Panc1 (cell line): Measurements from ENCODE around the gene IQCN. TPM values are rescaled to one million over a fixed set of nuclear protein-coding genes. Genes with fewer than 3 reads are reported as not detected.

Experiments used
- ATAC-seq: fragments of 200-7000 bp; cut with Tn5 transposase; 2 replicates; pipeline ENCODE4 v1.9.1; 2020; ENCODE audit warnings: mild to moderate bottlenecking, moderate library complexity
- BruUV-seq: library from RNA; stranded (reverse); fragments of 400-500 nt; replicated peaks from 2 replicates; lab custom pipeline; 2021; lab: Mats Ljungman, UMichigan
- CTCF ChIA-PET: fragments of 300-600 bp; sonication (Branson Sonifier 250); formaldehyde crosslinking; loops from one replicate; lab custom pipeline; 2022; ENCODE audit warnings: antibody characterized with exemption; lab: Charles Lee
- POLR2A ChIA-PET: fragments of 300-600 bp; sonication (Branson Sonifier 250); formaldehyde crosslinking; loops from one replicate; lab custom pipeline; 2022; ENCODE audit warnings: antibody characterized with exemption; lab: Charles Lee
- DNase-seq: peaks from one replicate; pipeline ENCODE4 v3.0.0-alpha.2; 2010; ENCODE audit warnings: low read depth, low spot score
- H3K27ac ChIP-seq: 2 replicates; pipeline ENCODE4 v1.5.1; 2011; ENCODE audit warnings: mild to moderate bottlenecking, low read length, inconsistent platforms
- H3K27me3 ChIP-seq: fragments of 200-500 bp; sonication (Bioruptor generic); 2 replicates; pipeline ENCODE4 v1.6.0; 2014; ENCODE audit warnings: low read length, inconsistent platforms; ENCODE audit not compliant: control insufficient read depth, insufficient read depth
- H3K36me3 ChIP-seq: fragments of 200-500 bp; sonication (Bioruptor generic); 2 replicates; pipeline ENCODE4 v1.5.1; 2014; ENCODE audit warnings: inconsistent platforms, mild to moderate bottlenecking, low read length, moderate library complexity; ENCODE audit not compliant: control insufficient read depth, insufficient read depth
- H3K4me1 ChIP-seq: 2 replicates; pipeline ENCODE4 v1.5.1; 2011; ENCODE audit warnings: inconsistent platforms, mild to moderate bottlenecking, low read length, moderate library complexity; ENCODE audit not compliant: control insufficient read depth, insufficient read depth
- H3K4me3 ChIP-seq, 2 experiments: 2 replicates each; pipeline ENCODE4 v1.5.1; 2011 to 2012; ENCODE audit warnings: low read depth in 2 of 2, low read length in 2 of 2, mild to moderate bottlenecking in 2 of 2, inconsistent platforms in 1 of 2, moderate library complexity in 1 of 2
- H3K9me3 ChIP-seq: fragments of 200-500 bp; sonication (Bioruptor generic); 2 replicates; pipeline ENCODE4 v1.5.1; 2014; ENCODE audit warnings: low read depth, mild to moderate bottlenecking, inconsistent platforms, low read length, moderate library complexity; ENCODE audit not compliant: control insufficient read depth, insufficient read depth
- POLR2AphosphoS5 ChIP-seq: IDR thresholded peaks from 2 replicates; pipeline ENCODE4 v1.6.1; 2012; ENCODE audit warnings: mild to moderate bottlenecking, low read depth, low read length, moderate library complexity
- REST ChIP-seq, 2 experiments: IDR thresholded peaks; 2 replicates each; pipeline ENCODE4 v1.6.1; 2011 to 2012; ENCODE audit warnings: low read depth in 2 of 2, control low read depth in 1 of 2, low read length in 1 of 2, mild to moderate bottlenecking in 1 of 2, moderate library complexity in 1 of 2; ENCODE audit not compliant: insufficient read depth in 1 of 2
- SIN3A ChIP-seq: IDR thresholded peaks from 2 replicates; pipeline ENCODE4 v1.6.1; 2012; ENCODE audit warnings: low read depth, mild to moderate bottlenecking, low read length, moderate library complexity, borderline replicate concordance; ENCODE audit not compliant: insufficient read depth
- TCF7L2 ChIP-seq: IDR thresholded peaks from 2 replicates; pipeline ENCODE4 v1.6.1; 2011; ENCODE audit warnings: mild to moderate bottlenecking, low read depth, low read length, inconsistent platforms
- in situ Hi-C: cut with HindIII; loops from 2 replicates; pipeline ENCODE4 v1.10.0; 2016; ENCODE audit warnings: low sequenced_read_pairs, low pct_unique_long_range_greater_than_20kb
- intact Hi-C: fragments of 100-400 bp; cut with micrococcal nuclease; formaldehyde crosslinking; loops from one replicate; pipeline ENCODE4 v1.10.0; 2022; ENCODE audit not compliant: unreplicated experiment
- total RNA-seq: library from RNA; stranded (reverse); gene quantifications from one replicate; pipeline ENCODE4 v1.2.1, GENCODE V29; 2021; ENCODE audit not compliant: unreplicated experiment
- TF ChIP-seq, protein P1 (sequence below): fragments of 450-650 bp; IDR thresholded peaks from 2 replicates; pipeline ENCODE4 v1.5.1; 2017; ENCODE audit warnings: mild to moderate bottlenecking

The IQCN gene
- total RNA-seq, 1 experiment from 2014 or later = 2.5 TPM

GRCh38 chr19:18293642-18294466 is 19.6 kb upstream of the IQCN start:
- TF ChIP-seq REST (IDR thresholded peaks at IDR 0.05; ENCODE audit: insufficient read depth in 1 of 2, low read depth in 2 of 2, low read length in 1 of 2) (no peak), POLR2AphosphoS5 (no peak), TCF7L2 (no peak), SIN3A (no peak)
- TF ChIP-seq, protein P1, sequence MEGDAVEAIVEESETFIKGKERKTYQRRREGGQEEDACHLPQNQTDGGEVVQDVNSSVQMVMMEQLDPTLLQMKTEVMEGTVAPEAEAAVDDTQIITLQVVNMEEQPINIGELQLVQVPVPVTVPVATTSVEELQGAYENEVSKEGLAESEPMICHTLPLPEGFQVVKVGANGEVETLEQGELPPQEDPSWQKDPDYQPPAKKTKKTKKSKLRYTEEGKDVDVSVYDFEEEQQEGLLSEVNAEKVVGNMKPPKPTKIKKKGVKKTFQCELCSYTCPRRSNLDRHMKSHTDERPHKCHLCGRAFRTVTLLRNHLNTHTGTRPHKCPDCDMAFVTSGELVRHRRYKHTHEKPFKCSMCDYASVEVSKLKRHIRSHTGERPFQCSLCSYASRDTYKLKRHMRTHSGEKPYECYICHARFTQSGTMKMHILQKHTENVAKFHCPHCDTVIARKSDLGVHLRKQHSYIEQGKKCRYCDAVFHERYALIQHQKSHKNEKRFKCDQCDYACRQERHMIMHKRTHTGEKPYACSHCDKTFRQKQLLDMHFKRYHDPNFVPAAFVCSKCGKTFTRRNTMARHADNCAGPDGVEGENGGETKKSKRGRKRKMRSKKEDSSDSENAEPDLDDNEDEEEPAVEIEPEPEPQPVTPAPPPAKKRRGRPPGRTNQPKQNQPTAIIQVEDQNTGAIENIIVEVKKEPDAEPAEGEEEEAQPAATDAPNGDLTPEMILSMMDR = no peak
- no TSS peak for BruUV-seq

DNA sequence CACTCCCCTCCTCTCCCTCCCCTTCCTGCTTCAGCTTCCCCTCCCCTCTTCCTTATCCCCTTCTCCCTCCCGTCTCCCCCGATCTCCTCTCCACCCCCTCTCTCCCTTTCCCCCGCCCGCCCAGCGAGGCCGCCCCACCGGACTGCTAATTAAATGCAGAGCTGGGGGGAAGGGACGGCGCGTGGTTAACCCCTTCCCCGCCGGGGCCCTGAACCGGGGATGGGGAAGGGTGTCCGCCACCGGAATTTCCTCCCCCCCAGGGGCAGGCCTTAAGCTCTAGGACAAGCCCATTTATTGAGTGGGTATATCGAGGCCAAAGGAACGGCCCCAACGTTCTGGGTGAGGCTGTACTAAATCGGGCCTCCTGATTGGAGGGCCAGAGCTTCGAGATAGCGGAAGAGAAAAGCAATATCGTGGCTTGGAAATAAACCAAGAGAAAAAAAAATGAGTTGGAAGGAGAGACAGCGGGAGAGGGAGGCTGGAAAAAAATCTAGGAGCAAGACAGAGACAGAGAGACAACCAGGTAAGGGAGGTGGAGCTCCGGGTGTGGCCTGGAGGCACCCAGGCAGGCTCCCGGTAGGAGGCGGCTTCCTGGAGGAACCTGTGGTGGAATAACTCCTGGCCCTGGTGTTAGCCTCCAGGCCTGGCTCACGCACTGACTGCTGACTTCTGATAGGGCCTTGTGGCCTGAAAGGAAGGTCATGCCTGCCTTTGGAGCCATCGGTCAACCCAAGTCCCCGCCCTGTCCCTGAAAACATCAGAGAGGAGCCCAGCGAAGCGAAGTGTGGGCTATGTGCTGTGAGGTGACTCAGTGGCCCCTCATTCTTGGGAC is 18.8 kb upstream of the IQCN start:
- CTCF ChIA-PET = interaction anchor here (0.5 kb wide), 1 partner anchor 180 kb away, joined by 3 read pairs; no protein-coding TSS in a partner anchor

More at GRCh38 chr19:18293642-18294466, 19.6 kb upstream of the IQCN start:
- H3K36me3 ChIP-seq = no peaks in the 10 kb centered on the region
- H3K4me1 ChIP-seq = peaks cover 23% of the 10 kb centered on the region
- ChIA-PET POLR2A (interaction anchor here (2.7 kb wide), 1 partner anchor 13 kb away, joined by 22 read pairs; the partner anchor contains the start of gene JUND), CTCF (interaction anchor here (0.5 kb wide), 1 partner anchor 181 kb away, joined by 3 read pairs; no protein-coding TSS in a partner anchor)
- DNase-seq = no peak
- in situ Hi-C loops (no loop called here), intact Hi-C loops (loop anchor here (1.0 kb wide), 1 partner anchor 29 kb away; the partner anchor contains the start of gene LSM4)
- peak overlapping the region; percentile 43 to 68; a peak in 2 of 4 replicates for H3K4me3 ChIP-seq
- H3K27ac ChIP-seq = peak overlapping the region; percentile 91
- H3K9me3 ChIP-seq = no peaks in the 10 kb centered on the region
- H3K27me3 ChIP-seq = no peaks in the 10 kb centered on the region
- 0 out of 2 replicates have a peak, but pooled peaks have one; percentile 1 for ATAC-seq

More for the DNA sequence above, 18.8 kb upstream of the IQCN start:
- in situ Hi-C loops (no loop called here), intact Hi-C loops (loop anchor here (1.0 kb wide), 1 partner anchor 30 kb away; the partner anchor contains the start of gene LSM4)
- H3K4me3 ChIP-seq = peak overlapping the region; percentile 43 to 68
- no peaks in the 10 kb centered on the region for H3K9me3 ChIP-seq
- no peaks in the 10 kb centered on the region for H3K36me3 ChIP-seq
- DNase-seq (no peak), ATAC-seq (peak; percentile 65)
- POLR2A ChIA-PET = interaction anchor here (0.6 to 2.7 kb wide), 4 partner anchors 8 to 91 kb away, joined by 3 to 22 read pairs (median 4); partner anchors contain the start of gene JUND
- no TSS peak for BruUV-seq
- TF ChIP-seq, protein P1 = no peak
- TF ChIP-seq TCF7L2 (no peak), SIN3A (no peak), POLR2AphosphoS5 (no peak), REST (IDR thresholded peaks at IDR 0.05; ENCODE audit: insufficient read depth in 1 of 2, low read depth in 2 of 2, low read length in 1 of 2) (no peak)
- H3K27me3 ChIP-seq = no peaks in the 10 kb centered on the region
- peak overlapping the region; percentile 91 for H3K27ac ChIP-seq
- H3K4me1 ChIP-seq = peaks cover 23% of the 10 kb centered on the region
